22Rv1 (cell line): ENCODE measurements around the gene DBN1.
"Not testable (repeated sequence)": the region's sequence is repeated elsewhere in the genome, so short reads cannot be mapped to it uniquely, and the experiment has no call there.

Experiments
- H3K27ac ChIP-seq: fragments of 450-650 bp; 2 replicates; pipeline ENCODE4 v1.5.1; 2017
- ZFX ChIP-seq: fragments of 450-650 bp; IDR thresholded peaks from 2 replicates; pipeline ENCODE4 v1.6.1; 2017; ENCODE audit warnings: antibody characterized with exemption, borderline replicate concordance
- TF ChIP-seq, protein P1 (sequence below): fragments of 450-650 bp; IDR thresholded peaks from 2 replicates; pipeline ENCODE4 v1.5.1; 2017; ENCODE audit warnings: mild to moderate bottlenecking

Gene DBN1

DNA sequence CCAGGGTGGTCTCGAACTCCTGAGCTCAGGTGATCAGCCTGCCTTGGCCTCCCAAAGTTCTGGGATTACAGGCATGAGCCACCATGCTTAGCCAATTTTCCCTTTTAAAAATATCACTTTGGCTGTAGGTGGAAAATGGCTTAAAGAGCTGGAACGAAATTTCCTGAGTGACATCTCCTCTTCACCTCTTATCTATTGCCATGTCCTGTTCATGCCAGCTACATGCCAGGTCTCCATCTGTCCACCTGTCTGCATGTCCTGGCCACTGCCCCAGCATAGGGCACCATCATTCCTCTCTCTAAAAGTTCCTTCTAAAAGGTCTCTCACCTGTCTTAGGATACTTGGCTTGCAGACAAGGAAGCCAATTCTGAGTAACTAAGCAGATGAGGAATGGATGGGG lies 49.8 kb downstream of the DBN1 start:
- no peak overlapping the region for H3K27ac ChIP-seq
- TF ChIP-seq ZFX = no peak
- TF ChIP-seq, protein P1, sequence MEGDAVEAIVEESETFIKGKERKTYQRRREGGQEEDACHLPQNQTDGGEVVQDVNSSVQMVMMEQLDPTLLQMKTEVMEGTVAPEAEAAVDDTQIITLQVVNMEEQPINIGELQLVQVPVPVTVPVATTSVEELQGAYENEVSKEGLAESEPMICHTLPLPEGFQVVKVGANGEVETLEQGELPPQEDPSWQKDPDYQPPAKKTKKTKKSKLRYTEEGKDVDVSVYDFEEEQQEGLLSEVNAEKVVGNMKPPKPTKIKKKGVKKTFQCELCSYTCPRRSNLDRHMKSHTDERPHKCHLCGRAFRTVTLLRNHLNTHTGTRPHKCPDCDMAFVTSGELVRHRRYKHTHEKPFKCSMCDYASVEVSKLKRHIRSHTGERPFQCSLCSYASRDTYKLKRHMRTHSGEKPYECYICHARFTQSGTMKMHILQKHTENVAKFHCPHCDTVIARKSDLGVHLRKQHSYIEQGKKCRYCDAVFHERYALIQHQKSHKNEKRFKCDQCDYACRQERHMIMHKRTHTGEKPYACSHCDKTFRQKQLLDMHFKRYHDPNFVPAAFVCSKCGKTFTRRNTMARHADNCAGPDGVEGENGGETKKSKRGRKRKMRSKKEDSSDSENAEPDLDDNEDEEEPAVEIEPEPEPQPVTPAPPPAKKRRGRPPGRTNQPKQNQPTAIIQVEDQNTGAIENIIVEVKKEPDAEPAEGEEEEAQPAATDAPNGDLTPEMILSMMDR = no peak

DNA sequence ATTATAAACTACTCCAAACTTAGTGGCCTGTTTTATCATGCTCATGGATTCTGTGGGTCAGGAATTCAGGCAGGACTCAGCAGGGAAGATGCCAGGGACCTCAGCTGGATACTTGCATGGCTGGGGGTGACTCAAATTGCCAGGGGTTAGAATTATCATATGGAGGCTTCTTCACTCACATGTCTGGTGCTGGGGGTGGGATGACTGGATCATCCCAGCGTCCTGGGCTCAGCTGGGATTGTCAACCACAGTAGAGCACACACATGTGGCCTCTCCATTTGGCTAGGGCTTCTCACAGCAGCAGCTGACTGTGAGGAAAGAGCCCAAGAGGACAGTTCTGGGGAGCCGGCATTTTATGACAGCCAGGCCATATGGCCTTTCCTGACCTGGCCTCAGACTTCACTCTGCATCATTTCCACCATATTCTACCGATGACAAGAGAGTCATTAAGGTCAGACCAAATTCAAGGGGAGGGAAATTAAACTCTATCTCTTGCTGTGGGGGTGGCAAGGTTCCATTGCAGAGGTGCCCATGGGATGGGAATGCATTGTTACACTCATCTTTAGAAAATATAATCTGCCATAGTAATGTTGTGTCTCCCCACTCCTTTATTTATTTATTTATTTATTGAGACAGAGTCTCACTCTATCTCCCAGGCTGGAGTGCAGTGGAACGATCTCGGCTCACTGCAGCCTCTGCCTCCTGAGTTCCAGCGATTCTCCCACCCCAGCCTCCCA lies 52.2 kb downstream of the DBN1 start:
- no peak overlapping the region for H3K27ac ChIP-seq
- no peak for TF ChIP-seq ZFX
- TF ChIP-seq, protein P1 = no peak

DNA sequence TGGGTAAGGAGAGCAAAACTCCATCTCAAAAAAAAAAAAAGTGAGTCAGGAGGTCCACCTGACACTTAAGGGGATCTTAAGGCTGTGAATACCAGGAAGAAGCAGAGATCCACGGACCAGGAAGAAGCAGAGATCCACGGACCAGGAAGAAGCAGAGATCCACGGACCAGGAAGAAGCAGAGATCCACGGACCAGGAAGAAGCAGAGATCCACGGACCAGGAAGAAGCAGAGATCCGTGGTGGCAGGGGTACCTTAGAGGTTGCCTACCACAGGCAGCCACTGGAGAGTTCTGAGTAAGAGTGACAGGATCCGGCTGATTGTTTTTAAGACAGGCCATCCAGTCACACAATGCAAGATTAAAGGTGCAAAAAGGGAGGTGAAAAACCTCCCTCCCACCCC lies 53.0 kb downstream of the DBN1 start:
- not testable (repeated sequence) for H3K27ac ChIP-seq

DNA sequence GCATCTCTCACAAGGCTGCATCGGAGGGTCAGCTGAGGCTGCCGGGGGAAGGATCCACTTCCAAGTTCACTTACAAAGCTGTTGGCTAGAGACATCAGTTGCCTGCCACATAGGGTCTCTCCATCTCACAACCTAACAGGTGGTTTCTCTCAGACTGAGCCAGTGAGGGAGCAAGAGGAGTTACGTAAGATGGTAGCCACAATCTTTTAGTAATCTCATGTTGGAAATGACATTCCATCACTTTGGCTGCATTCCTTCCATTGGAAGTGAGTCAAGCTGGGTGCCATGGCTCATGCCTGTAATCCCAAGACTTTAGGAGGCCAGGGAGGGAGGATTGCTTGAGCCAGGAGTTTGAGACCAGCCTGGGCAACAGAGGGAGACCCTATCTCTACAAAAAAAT lies 54.4 kb downstream of the DBN1 start:
- TF ChIP-seq, protein P1 = no peak
- no peak for TF ChIP-seq ZFX

DNA sequence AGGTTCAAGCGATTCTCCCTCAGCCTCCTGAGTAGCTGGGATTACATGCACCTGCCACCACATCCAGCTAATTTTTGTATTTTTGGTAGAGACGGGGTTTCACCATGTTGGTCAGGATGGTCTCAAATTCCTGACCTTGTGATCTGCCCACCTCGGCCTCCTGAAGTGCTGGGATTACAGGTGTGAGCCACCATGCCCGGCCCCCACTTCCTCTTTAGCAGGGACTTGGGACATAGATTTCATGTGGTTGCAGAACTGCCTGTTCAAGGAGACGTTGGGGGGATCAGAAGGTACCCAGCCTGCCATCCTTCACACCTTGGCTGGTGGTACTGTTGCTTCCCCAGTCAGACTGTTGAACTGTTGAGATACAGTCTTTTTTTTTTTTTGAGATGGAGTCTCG lies 56.4 kb downstream of the DBN1 start:
- H3K27ac ChIP-seq = not testable (repeated sequence)

More for the DNA sequence above, 54.4 kb downstream of the DBN1 start:
- H3K27ac ChIP-seq = no peak overlapping the region

DNA sequence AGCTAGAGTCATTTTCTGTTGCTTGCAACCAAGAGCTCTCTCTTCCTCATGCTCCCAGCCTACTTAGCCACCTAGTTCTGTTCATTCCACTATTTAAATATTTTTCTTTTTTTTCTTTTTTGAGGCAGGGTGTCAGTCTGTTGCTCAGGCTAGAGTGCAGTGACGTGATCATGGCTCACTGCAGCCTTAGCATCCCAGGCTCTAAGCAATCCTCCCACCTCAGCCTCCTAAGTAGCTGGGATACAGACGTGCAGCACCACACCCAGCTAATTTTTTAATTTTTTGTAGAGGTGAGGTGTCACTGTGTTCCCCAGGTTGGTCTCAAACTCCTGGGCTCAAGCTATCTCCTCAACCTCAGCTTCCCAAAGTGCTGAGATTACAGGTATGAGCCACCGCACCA lies 59.0 kb downstream of the DBN1 start:
- TF ChIP-seq ZFX = no peak
- TF ChIP-seq, protein P1 = no peak
- H3K27ac ChIP-seq = no peak overlapping the region

DNA sequence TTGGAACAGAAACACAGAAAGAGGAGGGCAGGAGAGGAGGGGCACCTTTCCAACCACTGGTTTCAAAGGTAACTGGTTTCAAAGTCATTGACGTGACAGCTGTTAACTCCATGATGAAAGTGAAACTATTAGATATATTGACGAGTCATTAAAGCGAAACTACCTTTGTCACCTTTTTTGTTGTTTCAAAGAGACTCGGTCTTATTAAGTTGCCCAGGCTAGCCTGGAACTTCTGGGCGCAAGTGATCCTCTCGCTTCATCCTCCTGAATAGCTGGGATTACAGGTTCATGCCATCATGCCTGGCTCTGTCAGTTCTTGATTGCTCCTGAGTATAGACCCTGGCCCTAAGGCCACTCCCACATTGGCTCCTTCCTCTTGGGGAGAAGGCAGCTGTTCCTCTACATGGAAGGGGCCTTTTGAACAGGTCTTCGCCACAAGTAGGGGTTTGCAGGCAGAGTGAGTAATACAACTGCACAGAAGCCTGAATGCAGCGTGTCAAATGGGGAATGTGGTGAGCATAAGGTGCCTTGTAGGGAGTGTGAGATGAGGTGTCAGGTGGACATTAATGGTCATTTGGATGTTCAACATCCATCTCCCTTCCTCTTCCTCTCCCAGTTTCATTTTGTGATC lies 60.7 kb downstream of the DBN1 start:
- no peak for TF ChIP-seq ZFX
- H3K27ac ChIP-seq = no peak overlapping the region

DNA sequence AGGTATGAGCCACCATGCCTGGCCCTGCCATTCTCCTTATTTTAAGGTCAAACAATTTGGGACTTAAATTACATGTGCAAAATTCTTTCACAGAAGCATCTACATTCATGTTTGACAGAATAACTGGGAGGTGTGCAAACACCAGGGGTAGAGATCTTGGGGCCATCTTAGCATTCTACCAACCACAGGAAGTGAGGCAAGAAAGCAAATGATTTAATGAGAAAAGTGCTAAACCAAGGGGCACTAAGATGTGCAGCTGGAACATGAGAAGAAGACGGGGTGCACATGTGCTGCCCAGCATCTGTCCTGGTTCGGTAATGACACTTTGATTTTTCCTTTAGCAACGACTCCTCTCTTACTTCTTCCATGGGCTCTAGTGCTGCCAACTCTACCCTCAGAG lies 62.9 kb downstream of the DBN1 start:
- no peak for TF ChIP-seq ZFX
- TF ChIP-seq, protein P1 = no peak
- H3K27ac ChIP-seq = no peak overlapping the region

DNA sequence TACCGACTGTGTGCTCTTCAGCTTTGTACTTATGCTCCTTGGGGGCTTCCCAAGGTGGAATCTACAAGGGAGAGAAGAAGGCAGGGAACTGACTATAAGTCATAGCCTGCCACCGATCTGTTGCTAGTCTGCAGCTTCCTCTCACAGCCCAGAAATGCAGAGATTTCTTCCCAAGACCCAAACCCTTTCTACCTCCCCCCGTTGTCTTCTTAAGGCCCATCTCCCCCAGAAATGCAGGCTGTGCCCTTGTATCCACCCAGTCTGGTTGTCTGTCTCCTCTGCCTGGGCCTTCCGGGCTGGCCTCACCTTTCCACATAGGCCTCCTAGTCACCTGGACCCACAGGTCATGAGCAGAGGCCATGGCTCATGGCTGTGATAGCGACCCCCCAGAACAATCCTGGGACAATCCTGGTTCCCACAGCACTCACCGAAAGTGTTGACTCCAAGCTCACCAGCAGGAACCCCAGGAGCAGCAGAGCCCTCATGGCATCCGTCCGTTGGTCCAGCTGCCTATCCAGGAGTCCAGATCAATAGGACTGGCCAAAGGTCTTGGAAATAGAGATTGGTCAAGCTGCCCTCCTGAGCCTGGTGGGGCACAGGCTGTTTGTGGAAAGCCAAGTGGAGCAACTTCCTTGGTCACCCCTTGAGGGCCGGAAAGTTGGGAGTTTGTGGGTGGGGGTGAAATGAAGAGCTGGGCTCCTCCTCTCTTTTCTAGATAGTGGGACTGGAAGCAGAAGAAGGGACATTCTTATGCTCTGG lies 64.2 kb downstream of the DBN1 start, which contains the start of gene F12:
Gene F12 (minus strand): TSS at position 522 of the 759 bp plus-strand sequence. CDS start 37 bp downstream, at position 485.
- H3K27ac ChIP-seq = no peak within 1 kb of the TSS
- no peak for TF ChIP-seq ZFX
- TF ChIP-seq, protein P1 = no peak
